H9 (cell line): ENCODE measurements around the gene NPTX1. TPM values are rescaled to one million over a fixed set of nuclear protein-coding genes. Genes with fewer than 3 reads are reported as not detected.
"Not testable (repeated sequence)": the region's sequence is repeated elsewhere in the genome, so short reads cannot be mapped to it uniquely, and the experiment has no call there.

Experiments
- DNase-seq: peaks from one replicate; pipeline ENCODE4 v3.0.0-alpha.2; 2017
- H2AFZ ChIP-seq: one replicate; pipeline ENCODE4 v1.6.1; 2013; ENCODE audit warnings: mild to moderate bottlenecking, low read length, control low read depth, moderate library complexity
- H2AK5ac ChIP-seq: 2 replicates; pipeline ENCODE4 v1.6.1; 2013; ENCODE audit warnings: low read length, control low read depth, mixed read lengths; ENCODE audit not compliant: insufficient read length
- H2BK120ac ChIP-seq: one replicate; pipeline ENCODE4 v1.6.1; 2013; ENCODE audit warnings: low read depth, mild to moderate bottlenecking, low read length, control low read depth, inconsistent platforms; ENCODE audit not compliant: poor library complexity, severe bottlenecking
- H2BK12ac ChIP-seq: 2 replicates; pipeline ENCODE4 v1.6.1; 2013; ENCODE audit warnings: low read length, control low read depth, mixed read lengths, low read depth; ENCODE audit not compliant: insufficient read length
- H2BK15ac ChIP-seq: 2 replicates; pipeline ENCODE4 v1.6.1; 2013; ENCODE audit warnings: low read depth, low read length, control low read depth
- H2BK20ac ChIP-seq: one replicate; pipeline ENCODE4 v1.6.1; 2013; ENCODE audit warnings: low read depth, mild to moderate bottlenecking, low read length, control low read depth, inconsistent platforms; ENCODE audit not compliant: poor library complexity, severe bottlenecking
- H2BK5ac ChIP-seq: 2 replicates; pipeline ENCODE4 v1.6.1; 2013; ENCODE audit warnings: low read length, control low read depth, mixed read lengths; ENCODE audit not compliant: insufficient read length
- H3K14ac ChIP-seq: 2 replicates; pipeline ENCODE4 v1.6.1; 2013; ENCODE audit warnings: low read length, control low read depth; ENCODE audit not compliant: insufficient read depth
- H3K18ac ChIP-seq: 2 replicates; pipeline ENCODE4 v1.6.1; 2013; ENCODE audit warnings: low read depth, mild to moderate bottlenecking, mixed read lengths, low read length, control low read depth; ENCODE audit not compliant: insufficient read length
- H3K23ac ChIP-seq: 2 replicates; pipeline ENCODE4 v1.6.1; 2013; ENCODE audit warnings: low read length, control low read depth, mixed read lengths, low read depth; ENCODE audit not compliant: insufficient read length
- H3K23me2 ChIP-seq: 2 replicates; pipeline ENCODE4 v1.6.1; 2013; ENCODE audit warnings: low read depth, mild to moderate bottlenecking, mixed read lengths, low read length, control low read depth; ENCODE audit not compliant: insufficient read length, poor library complexity, severe bottlenecking
- H3K27ac ChIP-seq: 2 replicates; pipeline ENCODE4 v1.5.1; 2013; ENCODE audit warnings: low read length, control low read depth, mixed read lengths, low read depth; ENCODE audit not compliant: insufficient read length
- H3K27me3 ChIP-seq: 2 replicates; pipeline ENCODE4 v1.6.1; 2013; ENCODE audit warnings: low read length, control low read depth, inconsistent platforms; ENCODE audit not compliant: insufficient read depth
- H3K4ac ChIP-seq: 2 replicates; pipeline ENCODE4 v1.6.1; 2013; ENCODE audit warnings: low read depth, mild to moderate bottlenecking, control low read depth, inconsistent platforms, low read length, moderate library complexity
- H3K4me1 ChIP-seq: 2 replicates; pipeline ENCODE4 v1.6.1; 2013; ENCODE audit warnings: low read length, control low read depth, inconsistent platforms; ENCODE audit not compliant: insufficient read depth
- H3K4me2 ChIP-seq: 2 replicates; pipeline ENCODE4 v1.6.1; 2013; ENCODE audit warnings: low read length, control low read depth, mixed read lengths; ENCODE audit not compliant: insufficient read length, insufficient read depth
- H3K56ac ChIP-seq: 2 replicates; pipeline ENCODE4 v1.6.1; 2013; ENCODE audit warnings: low read depth, mild to moderate bottlenecking, mixed read lengths, low read length, control low read depth; ENCODE audit not compliant: insufficient read length
- H3K79me1 ChIP-seq: 2 replicates; pipeline ENCODE4 v1.6.1; 2013; ENCODE audit warnings: low read depth, mild to moderate bottlenecking, moderate library complexity, low read length, control low read depth, inconsistent platforms; ENCODE audit not compliant: insufficient read depth, poor library complexity, severe bottlenecking
- H3K79me2 ChIP-seq: 2 replicates; pipeline ENCODE4 v1.6.1; 2013; ENCODE audit warnings: low read length, control low read depth, inconsistent platforms; ENCODE audit not compliant: insufficient read depth
- H3K9ac ChIP-seq: 2 replicates; pipeline ENCODE4 v1.6.1; 2013; ENCODE audit warnings: low read length, control low read depth, mixed read lengths; ENCODE audit not compliant: insufficient read length; ENCODE audit errors: extremely low read depth
- H3K9me3 ChIP-seq: one replicate; pipeline ENCODE4 v1.6.1; 2013; ENCODE audit warnings: low read depth, low read length, inconsistent platforms; ENCODE audit not compliant: control insufficient read depth
- H3T11ph ChIP-seq: one replicate; pipeline ENCODE4 v1.6.1; 2013; ENCODE audit warnings: mild to moderate bottlenecking, low read length, control low read depth, inconsistent platforms
- H4K20me1 ChIP-seq: one replicate; pipeline ENCODE4 v1.6.1; 2013; ENCODE audit not compliant: control insufficient read depth, insufficient read length, insufficient read depth
- H4K5ac ChIP-seq: 2 replicates; pipeline ENCODE4 v1.6.1; 2013; ENCODE audit warnings: low read depth, mild to moderate bottlenecking, mixed read lengths, low read length, control low read depth; ENCODE audit not compliant: insufficient read length
- H4K8ac ChIP-seq: replicated peaks from 2 replicates; pipeline ENCODE4 v1.6.1; 2013; ENCODE audit warnings: low read length, control low read depth, mixed read lengths, low read depth; ENCODE audit not compliant: insufficient read length
- H4K91ac ChIP-seq: 2 replicates; pipeline ENCODE4 v1.6.1; 2013; ENCODE audit warnings: low read depth, mild to moderate bottlenecking, moderate library complexity, mixed read lengths, low read length, control low read depth; ENCODE audit not compliant: insufficient read length
- H3K27ac Mint-ChIP-seq, 3 experiments: 2 replicates in 2 of 3; 3 replicates in 1 of 3; pipeline ENCODE4 v1.8.0; 2020 to 2021; ENCODE audit warnings: mixed read lengths in 3 of 3, mild to moderate bottlenecking in 1 of 3, moderate library complexity in 1 of 3
- H3K27me3 Mint-ChIP-seq: 2 replicates; pipeline ENCODE4 v1.8.0; 2021; ENCODE audit warnings: low read depth, mild to moderate bottlenecking, moderate library complexity, mixed read lengths
- H3K36me3 Mint-ChIP-seq, 3 experiments: 2 replicates in 2 of 3; 3 replicates in 1 of 3; pipeline ENCODE4 v1.8.0; 2020 to 2021; ENCODE audit warnings: low read depth in 3 of 3, mixed read lengths in 3 of 3; ENCODE audit not compliant: insufficient read depth in 1 of 3
- H3K4me1 Mint-ChIP-seq, 2 experiments: 2 replicates each; pipeline ENCODE4 v1.8.0; 2020; ENCODE audit warnings: mixed read lengths in 2 of 2
- H3K4me3 Mint-ChIP-seq, 2 experiments: 2 replicates in 1 of 2; 3 replicates in 1 of 2; pipeline ENCODE4 v1.8.0; 2020 to 2021; ENCODE audit warnings: mild to moderate bottlenecking in 2 of 2, mixed read lengths in 2 of 2, moderate library complexity in 1 of 2
- H3K9me3 Mint-ChIP-seq, 2 experiments: 2 replicates in 1 of 2; 3 replicates in 1 of 2; pipeline ENCODE4 v1.8.0; 2020; ENCODE audit warnings: mild to moderate bottlenecking in 2 of 2, mixed read lengths in 2 of 2, moderate library complexity in 1 of 2
- WGBS: extraction: QIAGEN DNeasy Blood & Tissue Kit; methylation state at CpG from one replicate; pipeline ENCODE4 v1.1.7; 2013; ENCODE audit warnings: missing lambda C conversion rate, low lambda C conversion rate, mixed read lengths; ENCODE audit not compliant: insufficient read length; ENCODE audit errors: extremely low coverage; 5-methylcytosine and 5-hydroxymethylcytosine counted together
- total RNA-seq: library from RNA; stranded (reverse); gene quantifications from 2 replicates; pipeline ENCODE4 v1.2.1, GENCODE V29; 2021
- TF ChIP-seq, protein P1 (sequence below): fragments of 200-600 bp; sonication (generic); conservative IDR thresholded peaks from 3 replicates; pipeline ENCODE4 v1.8.0; 2021; ENCODE audit warnings: antibody characterized with exemption, mild to moderate bottlenecking

The NPTX1 gene
- total RNA-seq, 1 experiment from 2014 or later, result 20.5 TPM

DNA sequence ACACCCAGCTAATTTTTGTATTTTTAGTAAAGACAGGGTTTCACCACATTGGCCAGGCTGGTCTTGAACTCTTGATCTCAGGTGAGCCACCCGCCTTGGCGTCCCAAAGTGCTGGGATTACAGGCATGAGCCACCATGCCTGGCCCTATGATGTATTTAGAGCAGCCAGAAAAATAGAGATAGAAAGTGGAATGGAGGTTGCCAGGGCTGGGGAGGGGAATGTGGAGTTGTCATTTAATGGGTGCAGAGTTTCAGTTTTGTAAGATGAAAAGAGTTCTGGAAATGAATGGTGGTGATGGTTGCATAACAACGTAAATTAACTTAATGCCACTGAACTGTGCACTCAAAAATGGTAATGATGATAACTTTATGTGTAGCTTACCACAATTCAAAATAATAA, 31.6 kb upstream of the NPTX1 start:
- Histone ChIP-seq H2BK120ac (no peak overlapping the region), H3K14ac (no peak overlapping the region), H3K23ac (no peak overlapping the region), H3K4ac (no peak overlapping the region), H3K18ac (no peak overlapping the region), H2BK20ac (no peak overlapping the region), H2AFZ (no peak overlapping the region), H3K9me3 (no peaks in the 10 kb centered on the region), H3K9ac (no peak overlapping the region), H4K5ac (no peak overlapping the region), H4K91ac (no peak overlapping the region), H3T11ph (no peak overlapping the region), H4K20me1 (no peaks in the 10 kb centered on the region), H3K79me1 (no peaks in the 10 kb centered on the region), H3K56ac (no peak overlapping the region), H2BK5ac (no peak overlapping the region), H2BK12ac (no peak overlapping the region), H3K4me2 (no peak overlapping the region), H3K27me3 (no peaks in the 10 kb centered on the region), H3K23me2 (no peaks in the 10 kb centered on the region), H3K27ac (no peak overlapping the region), H4K8ac (no peak overlapping the region), H2AK5ac (no peak overlapping the region), H3K79me2 (no peaks in the 10 kb centered on the region), H2BK15ac (no peak overlapping the region), H3K4me1 (no peaks in the 10 kb centered on the region)
- no peak for DNase-seq
- H3K4me3 Mint-ChIP-seq, result no peak overlapping the region
- peaks cover 32% of the 10 kb centered on the region for H3K27me3 Mint-ChIP-seq
- WGBS, result no CpG with 5 or more reads among the region's 3 CpGs
- TF ChIP-seq, protein P1, sequence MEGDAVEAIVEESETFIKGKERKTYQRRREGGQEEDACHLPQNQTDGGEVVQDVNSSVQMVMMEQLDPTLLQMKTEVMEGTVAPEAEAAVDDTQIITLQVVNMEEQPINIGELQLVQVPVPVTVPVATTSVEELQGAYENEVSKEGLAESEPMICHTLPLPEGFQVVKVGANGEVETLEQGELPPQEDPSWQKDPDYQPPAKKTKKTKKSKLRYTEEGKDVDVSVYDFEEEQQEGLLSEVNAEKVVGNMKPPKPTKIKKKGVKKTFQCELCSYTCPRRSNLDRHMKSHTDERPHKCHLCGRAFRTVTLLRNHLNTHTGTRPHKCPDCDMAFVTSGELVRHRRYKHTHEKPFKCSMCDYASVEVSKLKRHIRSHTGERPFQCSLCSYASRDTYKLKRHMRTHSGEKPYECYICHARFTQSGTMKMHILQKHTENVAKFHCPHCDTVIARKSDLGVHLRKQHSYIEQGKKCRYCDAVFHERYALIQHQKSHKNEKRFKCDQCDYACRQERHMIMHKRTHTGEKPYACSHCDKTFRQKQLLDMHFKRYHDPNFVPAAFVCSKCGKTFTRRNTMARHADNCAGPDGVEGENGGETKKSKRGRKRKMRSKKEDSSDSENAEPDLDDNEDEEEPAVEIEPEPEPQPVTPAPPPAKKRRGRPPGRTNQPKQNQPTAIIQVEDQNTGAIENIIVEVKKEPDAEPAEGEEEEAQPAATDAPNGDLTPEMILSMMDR, result no peak
- no peaks in the 10 kb centered on the region for H3K4me1 Mint-ChIP-seq
- H3K36me3 Mint-ChIP-seq, result no peaks in the 10 kb centered on the region
- H3K27ac Mint-ChIP-seq, result no peak overlapping the region
- H3K9me3 Mint-ChIP-seq, result no peaks in the 10 kb centered on the region; a peak in 1 of 5 replicates

DNA sequence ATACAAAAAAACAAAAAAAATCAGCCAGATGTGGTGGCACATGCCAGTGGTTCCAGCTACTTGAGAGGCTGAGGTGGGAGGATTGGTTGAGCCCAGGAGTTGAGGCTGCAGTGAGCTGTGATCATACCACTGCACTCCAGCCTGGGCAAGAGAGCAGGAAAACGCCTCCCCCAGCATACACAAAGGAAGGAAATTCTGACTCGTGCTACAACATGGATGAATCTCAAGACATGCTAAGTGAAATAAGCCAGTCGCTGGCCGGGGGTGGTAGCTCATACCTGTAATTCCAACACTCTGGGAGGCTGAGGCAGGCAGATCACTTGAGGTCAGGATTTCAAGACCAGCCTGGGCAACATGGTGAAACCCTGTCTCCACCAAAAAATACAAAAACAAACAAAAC, 30.8 kb upstream of the NPTX1 start:
- not testable (repeated sequence) for H3K4ac ChIP-seq, H3K9me3 Mint-ChIP-seq, H4K91ac ChIP-seq, H3K79me2 ChIP-seq, H3K56ac ChIP-seq, H3K23me2 ChIP-seq, H3K9ac ChIP-seq, H2BK20ac ChIP-seq, H3K79me1 ChIP-seq, H3K27ac Mint-ChIP-seq, H3K4me1 ChIP-seq, H2AFZ ChIP-seq, H2BK120ac ChIP-seq, H3K36me3 Mint-ChIP-seq, H4K20me1 ChIP-seq, H3T11ph ChIP-seq, H4K5ac ChIP-seq, DNase-seq, H2BK12ac ChIP-seq, H3K18ac ChIP-seq, H3K4me3 Mint-ChIP-seq, H2BK5ac ChIP-seq, H3K9me3 ChIP-seq, H4K8ac ChIP-seq, H3K4me1 Mint-ChIP-seq, H3K4me2 ChIP-seq, H3K27me3 ChIP-seq, H2AK5ac ChIP-seq, H3K23ac ChIP-seq, H3K14ac ChIP-seq, H3K27ac ChIP-seq, H2BK15ac ChIP-seq
- H3K27me3 Mint-ChIP-seq, result peaks cover 30% of the 10 kb centered on the region
- WGBS, result no CpG with 5 or more reads among the region's 4 CpGs
